RPMI7951 (cell line): ENCODE data around the gene PSMD14. TPM values are rescaled to one million over a fixed set of nuclear protein-coding genes. Genes with fewer than 3 reads are reported as not detected.

Source experiments
- total RNA-seq: library from RNA; depleted of rRNA; stranded (reverse); fragments of >200 nt; shearing (Covaris generic); gene quantifications from 2 replicates; pipeline ENCODE4 v1.2.3, GENCODE V29; 2014; rRNA removed

Gene PSMD14
- total RNA-seq, 1 experiment from 2014 or later = 198 TPM

Other genes starting within 250 kb of the PSMD14 start
- gene TANK, start 148.0 kb upstream of the PSMD14 start, total RNA-seq = 92.0 and 125 TPM in 2 replicates
- under 0.01 TPM in 1 of 2 replicates, not detected in the other for gene TBR1, start 107.9 kb downstream of the PSMD14 start, total RNA-seq